Measurements from ENCODE around the gene GSDME.
"Not testable (repeated sequence)": the region's sequence is repeated elsewhere in the genome, so short reads cannot be mapped to it uniquely, and the experiment has no call there.

The GSDME gene

DNA sequence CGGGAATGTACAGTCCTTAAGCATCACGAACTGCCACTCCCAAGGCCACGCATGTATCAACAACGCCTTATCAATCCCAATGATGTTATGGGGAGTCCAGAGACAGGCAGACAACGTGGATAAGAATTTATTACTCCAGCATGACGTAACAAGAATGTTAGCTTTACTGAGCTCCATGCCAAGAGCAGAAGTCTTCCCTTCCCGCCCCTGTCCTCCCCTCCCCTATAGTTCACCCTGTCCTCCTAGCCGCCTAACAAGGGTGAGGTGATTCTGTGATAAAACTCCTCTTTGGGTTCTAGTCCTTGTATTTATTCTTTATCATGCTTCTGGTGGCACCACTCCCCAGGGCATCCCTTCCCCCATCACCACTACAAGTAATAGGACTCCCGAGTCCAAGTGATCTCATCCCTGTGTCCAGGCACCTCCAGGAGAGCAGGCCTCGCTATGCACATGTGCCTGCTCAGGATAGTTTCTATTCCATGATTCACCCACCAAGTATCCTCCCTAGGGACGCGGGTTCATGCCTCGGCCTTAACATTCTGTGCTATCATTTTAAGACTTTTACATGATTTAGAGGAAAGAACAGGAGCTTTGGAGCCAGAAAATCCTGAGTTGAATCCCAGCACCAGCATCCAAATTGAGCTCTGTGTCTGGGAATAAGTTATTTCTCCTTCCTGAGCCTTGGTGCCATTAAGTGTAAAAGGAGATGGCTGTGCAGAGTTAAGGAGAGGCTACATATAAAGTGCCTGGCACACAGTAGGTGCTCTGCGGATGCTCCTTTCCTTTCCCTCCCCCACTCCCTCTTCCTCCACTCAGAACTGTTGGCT, 15.4 kb downstream of the GSDME start:
- DNase-seq (ENCODE audit: low spot score): peak; percentile 98

DNA sequence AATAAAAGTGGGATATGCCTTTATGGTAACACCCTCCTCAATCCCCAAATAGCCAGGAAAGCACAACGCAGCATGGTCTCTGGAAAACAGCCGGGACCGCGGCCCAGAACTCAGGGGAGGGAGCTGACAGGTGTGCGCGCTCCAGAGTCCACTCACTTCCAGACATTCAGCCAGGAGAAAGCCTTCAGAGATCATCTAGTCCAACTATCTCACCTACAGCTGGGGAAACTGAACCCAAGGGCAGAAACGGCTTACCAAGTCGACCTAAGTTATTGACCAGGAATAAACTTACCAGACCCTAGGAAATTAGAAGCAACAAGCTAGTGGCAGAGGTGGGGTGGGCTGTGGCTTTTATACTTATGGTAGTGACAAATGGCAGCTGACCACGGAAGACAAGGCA, 16.4 kb downstream of the GSDME start:
- DNase-seq (ENCODE audit: low spot score): no peak

DNA sequence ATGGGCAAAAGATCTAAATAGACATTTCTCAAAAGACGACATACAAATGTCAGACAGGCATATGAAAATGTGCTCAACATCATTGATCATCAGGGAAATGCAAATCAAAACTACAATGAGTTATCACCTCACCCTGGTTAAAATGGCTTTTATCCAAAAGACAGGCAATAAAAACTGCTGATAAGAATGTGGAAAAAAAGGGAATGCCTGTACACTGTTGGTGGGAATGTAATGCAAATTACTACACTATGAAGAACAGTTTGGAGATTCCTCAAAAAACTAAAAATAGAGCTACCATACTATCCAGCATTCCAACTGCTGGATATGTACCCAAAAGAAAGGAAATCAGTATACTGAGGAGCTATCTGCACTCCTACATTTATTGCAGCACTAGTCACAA, 18.0 kb downstream of the GSDME start:
- DNase-seq (ENCODE audit: low spot score): no peak

DNA sequence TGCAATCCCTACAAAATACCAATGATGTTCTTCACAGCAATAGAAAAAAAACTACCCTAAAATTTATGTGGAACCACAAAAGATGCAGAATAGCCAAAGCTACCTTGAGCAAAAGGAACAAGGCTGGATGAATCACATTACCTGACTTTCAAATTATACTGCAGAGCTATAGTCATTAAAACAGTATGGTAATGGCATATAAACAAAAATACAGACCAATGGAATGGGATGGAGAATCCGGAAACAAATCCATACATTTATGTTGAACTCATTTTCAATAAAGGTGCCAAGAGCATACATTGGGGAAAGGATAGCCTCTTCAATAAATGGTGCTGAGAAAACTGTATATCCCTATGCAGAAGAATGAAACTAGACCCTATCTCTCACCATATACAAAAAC, 18.7 kb downstream of the GSDME start:
- no peak for DNase-seq (ENCODE audit: low spot score)

DNA sequence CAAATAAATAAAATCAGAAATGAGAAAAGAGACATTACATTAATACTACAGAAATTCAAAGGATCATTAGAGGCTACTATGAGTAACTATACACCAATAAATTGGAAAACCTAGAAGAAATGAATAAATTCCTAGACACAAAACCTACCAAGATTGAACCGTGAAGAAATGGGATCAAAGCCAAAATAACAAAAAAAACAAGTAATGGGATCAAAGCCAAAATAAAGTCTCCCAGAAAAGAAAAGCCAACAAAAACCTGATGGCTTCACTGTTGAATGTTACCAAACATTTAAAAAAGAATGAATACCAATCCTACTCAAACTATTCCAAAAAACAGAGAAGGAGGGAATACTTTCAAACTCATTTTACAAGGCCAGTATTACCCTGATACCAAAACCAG, 20.0 kb downstream of the GSDME start:
- no peak for DNase-seq (ENCODE audit: low spot score)

DNA sequence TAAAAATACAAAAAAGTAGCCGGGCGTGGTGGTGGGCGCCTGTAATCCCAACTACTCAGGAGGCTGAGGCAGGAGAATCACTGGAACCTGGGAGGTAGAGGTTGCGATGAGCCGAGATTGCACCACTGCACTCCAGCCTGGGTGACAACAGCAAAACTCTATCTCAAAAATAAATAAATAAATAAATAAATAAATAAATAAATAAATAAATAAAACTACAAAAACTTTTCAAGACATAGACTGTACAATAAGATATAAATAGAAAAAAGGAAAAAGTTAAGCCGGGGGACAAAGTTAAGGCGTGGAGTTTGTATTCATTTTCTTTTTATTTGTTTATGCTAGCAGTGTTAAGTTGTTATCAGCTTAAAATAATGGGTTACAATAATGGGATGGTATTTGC, 21.7 kb downstream of the GSDME start:
- DNase-seq (ENCODE audit: low spot score): not testable (repeated sequence)

DNA sequence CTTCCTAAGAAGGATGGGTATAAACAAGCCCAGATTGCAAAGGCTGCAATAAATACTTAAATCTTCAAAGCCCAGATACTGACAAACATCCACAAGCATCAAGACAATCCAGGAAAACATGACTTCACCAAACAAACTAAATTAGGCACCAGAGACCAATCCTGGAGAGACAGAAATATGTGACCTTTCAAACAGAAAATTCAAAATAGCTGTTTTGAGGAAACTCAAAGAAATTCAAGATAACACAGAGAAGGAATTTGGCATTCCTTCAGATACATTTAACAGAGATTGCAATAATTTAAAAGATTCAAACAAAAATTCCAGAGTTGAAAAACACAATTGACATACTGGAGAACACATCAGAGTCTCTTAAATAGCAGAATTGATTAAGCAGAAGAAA, 23.0 kb downstream of the GSDME start:
- no peak for DNase-seq (ENCODE audit: low spot score)

DNA sequence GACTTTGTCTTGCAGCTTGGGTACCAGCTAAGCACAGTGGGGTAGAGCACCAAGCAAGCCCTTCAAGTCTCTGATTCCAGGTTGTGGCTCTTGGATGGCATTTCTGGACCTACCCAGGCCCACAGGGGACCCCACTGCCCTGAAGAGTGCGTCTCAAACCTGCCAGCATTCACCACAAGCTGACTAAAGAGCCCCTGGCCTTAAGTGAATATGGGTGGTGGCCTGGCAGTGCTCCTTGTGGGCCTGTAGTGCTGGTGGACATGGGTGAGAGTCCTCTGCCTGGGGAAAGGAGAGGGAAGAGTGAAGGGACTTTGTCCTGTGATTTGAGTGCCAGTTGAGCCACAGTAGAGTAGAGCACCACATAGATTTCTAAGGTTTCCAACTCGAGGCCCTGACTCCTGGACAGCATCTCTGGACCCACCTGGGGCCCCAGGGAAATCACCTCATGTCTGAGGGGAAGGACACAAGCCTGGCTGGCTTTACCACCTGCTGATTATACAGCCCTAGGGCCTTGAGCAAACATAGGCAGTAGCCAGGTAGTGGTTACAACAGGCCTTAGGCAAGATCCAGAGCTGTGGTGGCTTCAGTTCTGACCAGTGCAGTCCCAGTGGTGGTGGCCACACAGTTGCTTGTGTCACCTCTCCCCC, 23.7 kb downstream of the GSDME start:
- no peak for DNase-seq (ENCODE audit: low spot score)

DNA sequence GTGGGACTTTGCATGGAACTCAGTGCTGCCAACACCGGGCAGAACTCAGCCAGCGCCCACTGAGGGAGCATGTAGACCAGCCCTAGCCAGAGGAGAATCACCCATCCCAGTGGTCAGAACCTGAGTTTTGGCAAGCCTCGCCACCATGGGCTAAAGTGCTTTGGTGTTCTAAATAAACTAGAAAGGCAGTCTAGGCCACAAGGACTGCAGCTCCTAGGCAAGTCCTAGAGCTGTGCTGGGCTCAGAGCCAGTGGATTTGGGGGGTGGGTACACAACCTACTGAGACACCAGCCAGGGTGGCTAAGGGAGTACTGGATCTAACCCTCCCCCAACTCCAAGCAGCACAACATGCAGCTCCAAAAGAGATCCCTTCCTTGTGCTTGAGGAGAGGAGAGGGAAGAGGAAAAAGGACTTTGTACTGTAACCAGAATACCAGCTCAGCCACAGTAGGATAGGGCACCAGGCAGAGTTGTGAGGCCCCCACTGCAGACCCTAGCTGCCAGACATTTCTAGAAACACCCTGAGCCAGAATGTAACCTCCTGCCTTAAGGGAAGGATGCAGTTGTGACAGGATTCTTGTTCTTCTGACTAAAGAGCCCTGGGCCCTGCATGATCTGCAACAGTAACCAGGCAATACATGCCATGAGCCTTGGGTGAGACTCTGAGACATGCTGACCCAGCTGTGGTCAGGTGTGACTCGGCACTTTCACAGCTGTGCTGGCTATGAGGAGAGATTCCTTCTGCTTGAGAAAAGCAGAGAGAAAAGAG, 24.4 kb downstream of the GSDME start:
- DNase-seq (ENCODE audit: low spot score): peak; percentile 48

DNA sequence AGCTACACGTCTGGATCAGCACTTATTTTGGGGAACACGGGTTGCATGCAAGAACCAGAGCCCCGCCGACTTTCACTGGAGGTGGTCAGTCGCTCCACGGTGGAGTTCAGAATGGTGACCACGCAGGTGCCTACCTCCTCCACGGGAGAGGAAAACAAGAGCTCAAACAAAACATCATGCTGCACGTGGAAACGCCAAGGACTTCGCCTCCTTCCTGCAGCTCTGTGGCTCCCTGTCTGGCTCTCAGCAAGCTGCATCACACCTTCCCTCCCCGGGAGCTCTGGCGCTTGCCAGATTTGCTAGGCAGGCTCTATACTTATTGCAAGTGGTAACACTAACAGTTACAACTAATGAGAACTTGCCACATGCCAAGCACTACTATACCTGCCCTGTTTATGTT, 26.0 kb downstream of the GSDME start:
- no peak for DNase-seq (ENCODE audit: low spot score)

DNA sequence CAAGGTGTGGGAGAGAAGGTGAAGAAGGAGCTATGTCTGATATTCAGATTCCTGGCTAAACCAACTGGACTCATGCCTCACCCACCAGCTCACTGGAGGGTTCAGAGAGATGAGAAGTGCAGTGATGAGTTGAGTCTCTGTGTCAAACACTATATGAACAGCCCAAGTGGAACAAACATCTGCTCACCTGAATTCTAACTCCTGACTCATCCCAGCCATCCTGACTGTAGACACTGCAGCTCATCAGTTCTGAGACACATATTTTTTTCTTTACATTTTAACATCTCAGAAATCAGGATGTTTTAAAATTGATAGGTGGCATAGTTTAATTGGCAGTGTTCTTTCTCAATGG, 27.3 kb downstream of the GSDME start:
- DNase-seq (ENCODE audit: low spot score): no peak

DNA sequence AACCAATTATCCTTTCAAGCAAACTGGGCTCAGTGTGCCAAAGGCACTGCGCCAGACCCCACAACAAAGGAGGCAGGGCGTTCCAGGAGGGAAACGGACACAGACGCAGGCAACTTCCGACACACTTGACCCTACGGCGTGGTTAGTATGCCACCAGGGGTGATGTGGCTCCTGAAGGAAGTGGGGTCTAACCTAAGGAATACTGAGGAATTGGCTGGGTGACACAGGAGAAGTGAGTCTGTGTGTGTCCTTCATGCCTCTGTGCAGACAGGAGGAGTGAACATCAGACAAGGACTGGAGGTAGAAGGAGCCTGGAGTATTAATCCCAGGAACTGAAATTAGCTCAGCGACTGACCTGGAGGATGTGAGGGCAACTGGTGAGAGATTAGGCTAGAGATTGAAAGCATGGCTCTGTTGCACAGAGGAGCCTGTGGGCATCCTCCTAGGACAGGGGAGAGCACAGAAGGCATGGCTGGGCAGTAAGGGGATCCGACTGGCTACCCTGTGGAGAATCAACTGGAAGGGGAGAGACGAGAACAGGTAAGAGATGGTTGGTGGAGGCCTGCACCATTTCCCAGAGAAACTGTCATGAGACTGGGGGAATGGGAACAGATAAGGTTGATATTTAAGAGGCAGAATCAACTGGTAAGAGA, 27.8 kb downstream of the GSDME start:
- DNase-seq (ENCODE audit: low spot score): no peak

DNA sequence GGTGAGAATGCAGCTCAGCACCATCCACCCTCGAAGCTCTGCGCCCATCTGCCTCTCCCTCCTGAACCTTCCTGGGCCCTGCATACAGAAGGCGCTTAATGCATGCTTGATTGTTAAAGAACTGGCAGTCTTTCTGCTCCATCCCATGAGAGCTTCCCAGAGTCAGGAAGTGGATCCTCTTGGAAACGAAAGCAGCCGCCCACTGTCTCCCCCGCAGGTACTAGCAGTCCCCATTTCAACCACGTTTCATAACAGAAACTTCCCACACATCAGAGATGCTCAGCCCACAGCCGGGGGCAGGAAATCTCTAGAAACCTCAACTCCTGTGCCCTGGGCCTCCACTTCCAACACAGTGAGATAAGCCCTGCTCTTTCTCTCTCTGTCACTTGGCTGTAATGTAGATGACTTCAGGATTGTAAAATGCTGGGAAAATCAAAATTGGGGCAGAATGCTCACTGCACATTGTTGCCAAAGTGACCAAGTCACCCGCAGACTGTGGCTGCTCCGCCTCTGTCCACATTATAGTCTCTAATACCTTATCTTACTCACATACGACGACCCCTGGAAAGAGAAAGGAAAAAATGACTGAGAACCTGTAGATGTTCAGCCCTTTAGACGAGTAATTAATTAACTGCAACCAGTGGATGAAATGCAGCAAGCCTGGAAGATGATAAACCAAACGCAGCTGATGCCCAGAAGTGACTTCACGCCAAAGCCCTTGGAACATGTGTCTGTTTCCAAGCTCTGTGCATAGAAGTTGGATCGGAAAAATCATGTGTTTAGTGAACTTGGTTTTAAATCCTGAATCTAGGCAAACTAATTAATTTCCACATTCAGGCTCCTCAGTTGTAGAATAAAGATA, 28.5 kb downstream of the GSDME start:
- DNase-seq (ENCODE audit: low spot score): peak; percentile 54

DNA sequence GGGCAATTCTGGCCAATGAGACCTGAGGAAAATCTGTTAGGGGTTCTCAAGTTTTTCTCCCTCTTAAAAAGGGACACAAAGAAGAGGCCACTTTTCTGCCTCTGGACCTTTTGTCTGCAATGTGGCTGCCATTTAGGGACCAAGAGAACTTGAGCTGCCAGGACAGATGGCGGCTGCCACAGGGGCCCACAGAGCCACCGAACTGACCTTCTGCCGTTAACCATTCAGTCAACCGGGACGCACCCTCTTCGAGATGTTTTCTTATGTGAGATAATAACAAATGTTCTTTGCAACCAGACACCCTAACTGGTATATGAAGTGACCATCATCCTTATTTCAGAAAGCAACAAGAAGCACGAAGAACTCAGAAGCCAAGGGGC, 29.2 kb downstream of the GSDME start:
- DNase-seq (ENCODE audit: low spot score): no peak

DNA sequence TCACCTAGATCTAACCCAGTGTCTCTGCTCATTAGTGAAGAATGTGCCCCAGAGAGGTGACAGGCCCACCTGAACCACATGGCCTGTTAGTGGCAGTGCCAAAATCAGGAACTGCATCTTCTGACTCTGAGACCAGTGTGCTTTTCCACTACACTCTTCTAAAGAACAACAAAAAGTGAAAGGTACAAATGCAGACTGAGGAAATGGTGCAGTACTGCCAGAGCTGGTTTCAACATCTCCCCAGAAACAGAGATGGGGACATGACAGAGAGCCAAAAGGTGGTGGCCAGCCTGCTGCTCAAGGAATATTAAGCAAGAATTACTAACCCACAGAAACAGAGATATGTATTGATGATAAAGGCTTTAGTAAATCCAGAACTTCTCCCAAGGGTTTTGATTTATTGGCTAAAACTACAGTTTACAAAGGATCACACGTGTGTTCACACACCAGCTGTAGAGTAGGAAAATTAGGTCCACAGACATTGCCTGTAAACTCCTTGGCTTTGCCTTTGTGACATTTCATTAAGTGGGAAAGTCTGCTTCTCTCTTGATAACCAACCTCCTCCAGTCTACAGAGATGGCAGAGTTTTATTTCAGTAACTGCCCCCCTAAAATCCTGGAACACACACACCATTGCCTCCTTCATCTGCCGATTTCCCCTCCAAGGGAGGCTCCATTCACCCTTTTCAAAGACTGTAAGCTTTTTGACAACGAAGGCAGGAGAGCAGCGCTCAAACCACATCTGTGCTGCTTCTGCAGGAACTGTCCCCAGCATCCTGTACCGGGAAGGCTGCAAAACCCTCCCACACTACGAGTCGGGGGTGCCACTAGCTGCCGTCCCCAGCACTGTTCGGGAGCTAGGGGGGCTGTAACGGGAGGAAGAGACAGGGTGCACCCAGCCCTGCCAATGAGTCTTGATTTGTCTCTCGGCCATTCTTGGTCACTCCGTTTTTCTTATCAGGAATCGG, 29.8 kb downstream of the GSDME start:
- DNase-seq (ENCODE audit: low spot score): peak; percentile 26

DNA sequence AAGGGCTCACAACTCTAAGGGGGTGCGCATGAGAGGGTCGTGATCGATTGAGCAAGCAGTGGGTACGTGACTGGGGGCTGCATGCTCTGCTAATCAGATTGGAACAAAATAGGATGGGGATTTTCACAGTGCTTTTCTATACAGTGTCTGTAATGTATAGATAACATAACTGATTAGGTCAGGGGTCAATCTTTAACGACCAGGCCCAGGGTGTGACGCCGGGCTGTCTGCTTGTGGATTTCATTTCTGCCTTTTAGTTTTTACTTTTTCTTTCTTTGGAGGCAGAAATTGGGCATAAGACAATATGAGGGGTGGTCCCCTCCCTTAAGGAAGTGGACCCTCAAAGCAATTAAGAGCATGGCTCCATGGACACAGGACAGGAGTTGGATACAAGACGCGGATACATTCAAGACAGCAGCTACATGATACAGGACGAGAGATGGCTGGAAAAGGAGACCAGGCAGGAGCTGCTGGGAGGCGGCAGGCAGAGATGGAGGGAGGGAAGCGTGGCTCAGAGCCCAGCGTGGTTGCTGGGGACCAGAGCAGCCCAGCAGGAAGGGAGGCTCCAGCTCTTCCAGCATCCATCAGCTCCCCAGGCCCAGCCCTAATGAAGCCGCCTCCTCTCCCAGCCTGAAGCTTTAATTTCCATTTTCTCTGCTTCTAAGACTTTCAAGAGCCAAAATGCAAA, 31.6 kb downstream of the GSDME start:
- no peak for DNase-seq (ENCODE audit: low spot score)

DNA sequence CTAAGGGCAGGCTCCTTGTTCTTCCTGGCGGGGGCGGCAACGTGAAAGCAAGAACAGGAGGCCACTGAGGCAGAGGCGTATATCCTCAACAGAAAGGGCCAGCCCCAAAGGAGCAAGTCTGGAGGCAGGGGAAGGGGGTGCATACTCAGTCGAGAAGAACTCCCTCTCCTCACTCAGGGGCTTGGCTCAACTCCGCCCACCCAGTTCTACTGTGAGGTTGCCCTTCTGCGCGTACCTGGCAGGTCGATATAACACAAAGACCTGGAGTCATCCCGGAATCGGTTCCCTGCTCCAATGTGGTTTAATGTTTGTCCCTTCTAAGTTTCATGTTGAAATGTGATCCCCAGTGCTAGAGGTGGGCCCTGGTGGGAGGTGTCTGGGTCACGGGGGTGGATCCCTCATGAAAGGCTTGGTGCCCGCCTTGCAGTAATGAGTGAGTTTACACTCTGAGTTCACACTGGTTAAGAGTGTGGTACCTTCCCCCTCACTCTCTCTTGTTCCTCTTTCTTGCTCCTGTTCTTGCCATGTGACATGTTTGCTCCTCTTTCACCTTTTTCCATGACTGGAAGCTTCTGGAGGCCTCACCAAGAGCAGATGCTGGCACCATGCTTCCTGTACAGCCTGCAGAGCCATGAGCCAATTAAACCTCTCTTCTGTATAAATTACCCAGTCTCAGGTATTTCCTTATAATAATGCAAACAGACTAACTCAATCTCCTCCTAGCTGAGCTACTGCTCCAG, 32.6 kb downstream of the GSDME start:
- DNase-seq (ENCODE audit: low spot score): no peak

DNA sequence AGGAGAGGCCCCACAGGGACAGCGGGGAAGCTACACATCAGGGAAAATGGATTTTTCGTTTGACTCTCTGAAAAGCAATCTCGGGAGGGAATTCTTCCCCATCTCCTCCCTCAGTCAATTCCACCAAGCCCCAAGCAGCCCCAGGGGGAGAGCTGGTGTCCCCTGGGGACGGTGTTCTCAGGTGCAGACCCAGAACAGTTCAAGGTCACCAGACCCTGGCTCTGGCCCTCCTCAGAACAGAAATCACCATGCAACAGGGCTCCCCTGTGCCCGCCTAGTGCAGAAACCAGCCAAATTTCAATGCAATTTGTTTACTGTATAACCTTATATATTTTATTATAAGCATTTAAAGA, 34.1 kb downstream of the GSDME start:
- DNase-seq (ENCODE audit: low spot score): no peak

Data from AG08395 (cell line).